ENCODE results near the gene FRG2C. TPM values are rescaled to one million over a fixed set of nuclear protein-coding genes. Genes with fewer than 3 reads are reported as not detected.
"Not testable (repeated sequence)": the region's sequence is repeated elsewhere in the genome, so short reads cannot be mapped to it uniquely, and the experiment has no call there.

Gene FRG2C
- not detected in 2 replicates for total RNA-seq (2014; rRNA removed; shearing (Covaris generic))

- DNase-seq (ENCODE audit: low read depth) = not testable (repeated sequence)
These were observed at the start of gene FRG2C for GRCh38 chr3:75664028-75664427. Gene FRG2C (plus strand): TSS chr3:75664328. CDS start chr3:75664380, 52 bp downstream.

GRCh38 chr3:75618666-75619305 lies 45.3 kb upstream of the FRG2C start:
- DNase-seq (ENCODE audit: low read depth) = peak; percentile 25

- DNase-seq (ENCODE audit: low read depth) = not testable (repeated sequence)
These were observed 44.6 kb upstream of the FRG2C start for GRCh38 chr3:75619481-75620031.

- not testable (repeated sequence) for DNase-seq (ENCODE audit: low read depth)
These were observed 42.4 kb upstream of the FRG2C start for GRCh38 chr3:75621772-75622171.

DNA sequence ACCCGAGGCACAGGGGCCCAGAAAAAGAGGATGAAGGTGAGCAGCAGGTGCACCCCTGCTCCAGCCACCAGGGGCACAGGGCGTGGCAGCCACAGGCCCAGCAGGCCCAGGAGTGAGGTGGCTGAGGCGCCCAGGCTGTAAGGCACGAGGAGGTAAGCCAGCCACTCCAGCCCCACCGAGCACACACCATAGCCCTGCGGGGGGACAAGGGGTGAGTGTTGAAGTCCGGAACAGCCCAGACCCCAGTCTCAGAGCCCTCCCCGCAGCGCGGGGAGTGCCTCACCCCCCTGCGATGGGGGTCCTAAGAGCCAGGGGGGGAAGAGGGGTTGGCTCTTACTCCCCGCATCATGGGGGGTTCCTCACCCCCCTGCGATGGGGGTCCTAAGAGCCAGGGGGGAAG lies 40.5 kb upstream of the FRG2C start:
- DNase-seq (ENCODE audit: low read depth) = not testable (repeated sequence)

DNA sequence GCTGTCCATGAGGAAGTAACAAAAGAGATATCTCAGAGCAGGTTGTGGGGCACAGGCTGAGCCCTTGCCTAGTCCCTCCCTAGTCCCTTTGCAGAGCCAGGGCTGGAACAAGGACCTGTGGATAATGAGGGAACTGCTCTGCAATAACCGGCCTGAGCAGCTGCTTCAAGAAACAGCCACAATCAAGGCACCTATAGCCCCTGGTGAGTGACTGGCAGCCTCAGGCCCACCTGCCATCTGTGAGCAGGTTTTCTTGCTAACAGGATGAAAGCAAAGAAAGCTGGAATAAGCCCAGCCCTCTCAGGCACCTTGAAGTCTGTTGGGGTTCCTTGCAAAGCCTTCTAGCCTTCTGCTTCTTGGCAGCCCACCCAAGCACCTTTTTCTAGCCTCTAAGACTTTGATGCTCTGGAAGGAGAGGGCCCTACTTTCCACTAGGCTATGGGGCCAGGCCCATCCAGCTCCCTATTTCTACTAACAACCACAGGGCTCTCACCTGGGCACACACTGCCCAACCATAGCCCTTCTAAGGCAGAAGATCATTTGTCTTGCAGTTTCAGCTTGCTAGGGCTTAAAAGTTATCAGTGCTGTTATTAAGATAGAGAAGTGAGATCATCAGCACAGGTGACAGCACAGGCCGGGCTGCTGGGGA lies 33.1 kb upstream of the FRG2C start:
- not testable (repeated sequence) for DNase-seq (ENCODE audit: low read depth)

DNA sequence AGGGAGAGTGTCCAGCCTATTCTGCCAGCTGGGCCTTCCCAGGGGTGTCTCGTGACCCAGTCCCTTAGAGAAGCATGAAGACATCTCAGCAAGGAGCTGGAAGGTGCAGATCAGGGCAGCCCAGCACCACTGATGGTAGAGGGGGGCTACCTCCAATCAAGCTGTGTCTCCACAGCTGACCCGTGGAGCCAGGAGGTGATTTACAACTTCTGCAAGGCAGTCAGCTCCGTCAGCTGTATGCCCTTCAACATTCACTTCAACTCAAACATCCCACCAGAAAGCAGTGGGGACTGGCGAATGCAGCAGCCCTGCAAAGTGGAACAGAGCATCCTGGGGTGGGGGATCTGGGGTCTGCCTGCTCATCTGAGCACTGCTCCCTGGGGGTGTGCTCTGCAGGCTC lies 32.6 kb upstream of the FRG2C start:
- no peak for DNase-seq (ENCODE audit: low read depth)

DNA sequence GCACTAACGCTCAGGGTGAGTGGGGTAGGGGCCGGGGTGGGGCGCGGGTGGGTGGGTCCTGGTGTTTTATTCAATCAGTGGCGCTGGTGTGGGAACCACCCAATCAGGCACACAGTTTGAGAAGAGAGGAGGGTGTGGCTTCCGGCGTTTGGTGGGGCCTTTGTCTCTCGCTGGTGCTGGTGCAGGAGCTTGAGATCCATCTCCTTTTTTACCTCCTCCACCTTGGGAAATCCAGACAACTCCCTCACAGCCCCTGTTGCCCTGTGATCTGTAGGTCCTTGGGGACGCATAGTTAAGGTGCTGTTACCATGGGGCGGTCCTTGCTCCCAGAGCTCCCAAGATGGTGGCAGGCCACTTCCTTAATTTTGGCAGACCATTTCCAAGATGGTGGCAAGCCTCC lies 25.2 kb upstream of the FRG2C start:
- not testable (repeated sequence) for DNase-seq (ENCODE audit: low read depth)

DNA sequence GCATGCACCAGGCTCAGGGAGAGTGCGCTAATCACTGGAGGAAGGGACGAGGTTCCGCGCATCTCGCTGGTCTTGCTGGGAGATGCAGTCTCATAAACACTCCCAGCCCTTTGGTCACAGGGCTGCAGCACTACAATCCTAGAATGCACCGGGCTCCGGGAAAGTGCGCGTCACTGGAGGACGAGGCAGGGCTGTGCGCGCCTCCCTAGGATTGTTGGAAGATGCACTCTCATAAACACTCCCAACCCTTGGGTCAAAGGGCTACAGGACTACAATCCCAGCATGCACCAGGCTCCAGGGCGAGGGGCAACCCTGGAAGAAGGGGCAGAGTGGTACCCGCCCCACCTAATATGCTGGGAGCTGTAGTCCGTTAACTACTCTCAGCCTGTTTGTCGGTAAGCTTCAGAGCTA lies 23.0 kb upstream of the FRG2C start:
- peak; percentile 85 for DNase-seq (ENCODE audit: low read depth)

DNA sequence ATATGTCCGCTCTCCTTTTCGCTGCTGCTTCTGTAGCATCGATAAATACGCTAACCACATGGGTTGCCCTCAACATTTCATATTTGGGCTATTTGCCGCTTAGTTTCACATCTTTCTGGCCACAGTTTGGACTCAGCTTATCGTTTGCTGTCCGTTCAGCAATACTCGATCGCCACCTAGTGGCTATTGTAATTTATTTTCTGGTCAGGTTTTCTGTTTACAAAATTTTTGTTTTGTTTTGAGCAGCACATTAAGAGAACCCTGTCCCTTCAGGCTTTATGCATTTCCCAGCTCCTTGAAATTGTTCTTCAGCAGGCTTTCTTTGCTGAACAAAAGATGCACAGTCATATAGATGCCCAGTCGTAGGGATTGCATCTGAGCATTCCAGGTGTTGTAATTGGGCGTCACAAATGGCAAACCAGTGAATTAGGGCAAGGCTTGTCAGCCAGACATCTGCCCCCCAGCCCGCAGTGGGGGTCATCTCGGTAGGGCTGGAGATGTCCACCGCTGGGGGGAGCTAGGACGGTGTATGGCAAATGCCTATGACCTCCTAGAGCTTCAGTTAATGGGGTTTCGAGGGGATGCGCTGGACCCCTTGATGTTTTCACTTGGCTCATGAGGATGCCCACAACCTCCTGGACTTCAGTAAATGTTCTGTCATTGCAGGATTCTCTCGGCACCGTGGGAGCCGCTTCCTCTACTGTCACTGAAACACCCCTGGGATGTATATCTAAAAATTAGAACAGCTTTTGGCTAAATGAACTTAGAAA lies 20.9 kb upstream of the FRG2C start:
- peak; percentile 54 for DNase-seq (ENCODE audit: low read depth)

GRCh38 chr3:75645548-75645947 lies 18.6 kb upstream of the FRG2C start:
- DNase-seq (ENCODE audit: low read depth) = not testable (repeated sequence)

GRCh38 chr3:75650191-75650590 lies 13.9 kb upstream of the FRG2C start:
- DNase-seq (ENCODE audit: low read depth) = no peak

- DNase-seq (ENCODE audit: low read depth) = not testable (repeated sequence)
These were observed 8.8 kb upstream of the FRG2C start for GRCh38 chr3:75655101-75655904.

- DNase-seq (ENCODE audit: low read depth) = not testable (repeated sequence)
These were observed 8.2 kb upstream of the FRG2C start for GRCh38 chr3:75655956-75656355.

DNA sequence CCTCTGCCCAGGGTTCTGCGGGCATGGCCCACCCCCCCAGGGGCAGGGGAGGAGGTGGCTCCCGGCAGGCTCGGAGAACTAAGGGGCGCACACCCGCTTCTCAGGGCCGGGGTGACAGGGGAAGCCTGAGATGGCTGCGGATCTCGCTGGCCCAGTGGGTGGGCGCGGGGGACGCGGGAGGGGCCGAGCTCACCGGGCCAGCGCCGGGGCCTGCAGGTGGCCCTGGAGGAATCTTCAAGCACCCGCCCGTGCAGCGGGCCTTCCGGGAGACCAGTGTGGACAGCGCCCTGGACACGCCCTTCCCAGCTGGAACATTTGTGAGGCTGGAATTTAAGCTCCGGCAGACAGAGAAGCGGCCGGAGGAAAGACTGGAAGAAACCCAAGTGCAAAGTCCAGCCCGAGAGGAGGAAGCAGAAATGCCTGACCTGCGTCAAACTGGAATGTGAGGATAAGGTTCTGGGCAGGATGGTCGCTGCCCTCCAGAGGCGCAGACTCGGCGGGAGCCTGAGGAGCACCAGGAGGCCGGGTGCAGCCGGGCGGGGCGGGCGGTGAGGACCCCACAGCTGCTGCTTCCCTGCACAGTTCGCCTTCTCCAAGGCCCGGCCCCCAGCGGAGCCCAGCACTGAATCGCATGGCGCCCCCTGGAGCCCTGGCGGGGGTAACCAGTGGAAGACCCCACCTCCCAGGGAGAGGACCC lies 5.6 kb upstream of the FRG2C start:
- peak; percentile 56 for DNase-seq (ENCODE audit: low read depth)

DNA sequence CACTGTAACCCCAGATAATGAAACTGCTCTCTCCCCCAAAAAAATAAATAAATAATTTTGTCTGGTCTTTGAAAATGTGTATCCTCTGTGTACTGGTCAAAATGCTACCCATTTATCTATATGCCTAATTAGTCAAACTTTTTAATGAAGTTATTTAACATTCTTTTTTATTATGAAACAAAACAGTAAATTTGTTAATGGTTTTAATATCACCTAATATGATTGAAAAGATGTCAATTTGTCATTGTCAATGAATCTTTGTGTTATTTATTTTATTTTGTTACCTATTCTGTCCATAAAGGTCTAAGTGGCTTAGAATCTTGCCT lies 5.1 kb upstream of the FRG2C start:
- not testable (repeated sequence) for DNase-seq (ENCODE audit: low read depth)

- DNase-seq (ENCODE audit: low read depth) = not testable (repeated sequence)
These were observed 1.5 kb downstream of the FRG2C start for GRCh38 chr3:75665626-75666025.

GRCh38 chr3:75667757-75668701 lies 3.9 kb downstream of the FRG2C start:
- DNase-seq (ENCODE audit: low read depth) = not testable (repeated sequence)

DNA sequence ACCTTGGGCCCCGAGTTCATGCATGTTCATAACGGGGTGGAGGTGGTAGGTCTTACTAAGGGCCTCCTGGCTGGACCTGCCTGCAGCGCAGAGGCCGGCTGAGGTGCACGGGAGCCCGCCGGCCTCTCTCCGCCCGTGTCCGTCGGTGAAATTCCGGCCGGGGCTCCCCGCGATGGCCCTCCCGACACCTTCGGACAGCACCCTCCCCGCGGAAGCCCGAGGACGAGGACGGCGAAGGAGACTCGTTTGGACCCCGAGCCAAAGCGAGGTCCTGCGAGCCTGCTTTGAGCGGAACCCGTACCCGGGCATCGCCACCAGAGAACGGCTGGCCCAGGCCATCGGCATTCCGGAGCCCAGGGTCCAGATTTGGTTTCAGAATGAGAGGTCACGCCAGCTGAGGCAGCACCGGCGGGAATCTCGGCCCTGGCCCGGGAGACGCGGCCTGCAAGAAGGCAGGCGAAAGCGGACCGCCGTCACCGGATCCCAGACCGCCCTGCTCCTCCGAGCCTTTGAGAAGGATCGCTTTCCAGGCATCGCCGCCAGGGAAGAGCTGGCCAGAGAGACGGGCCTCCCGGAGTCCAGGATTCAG lies 4.7 kb downstream of the FRG2C start:
- DNase-seq (ENCODE audit: low read depth) = not testable (repeated sequence)
